Measurements from ENCODE around the gene COPZ1.
A peak's percentile ranks its signal among the peaks of the same experiment; 100 is the strongest.

COPZ1 gene

GRCh38 chr12:54378796-54379397 lies 54.0 kb downstream of the COPZ1 start:
- H3K23ac ChIP-seq (ENCODE audit: low read length) = no peak overlapping the region

DNA sequence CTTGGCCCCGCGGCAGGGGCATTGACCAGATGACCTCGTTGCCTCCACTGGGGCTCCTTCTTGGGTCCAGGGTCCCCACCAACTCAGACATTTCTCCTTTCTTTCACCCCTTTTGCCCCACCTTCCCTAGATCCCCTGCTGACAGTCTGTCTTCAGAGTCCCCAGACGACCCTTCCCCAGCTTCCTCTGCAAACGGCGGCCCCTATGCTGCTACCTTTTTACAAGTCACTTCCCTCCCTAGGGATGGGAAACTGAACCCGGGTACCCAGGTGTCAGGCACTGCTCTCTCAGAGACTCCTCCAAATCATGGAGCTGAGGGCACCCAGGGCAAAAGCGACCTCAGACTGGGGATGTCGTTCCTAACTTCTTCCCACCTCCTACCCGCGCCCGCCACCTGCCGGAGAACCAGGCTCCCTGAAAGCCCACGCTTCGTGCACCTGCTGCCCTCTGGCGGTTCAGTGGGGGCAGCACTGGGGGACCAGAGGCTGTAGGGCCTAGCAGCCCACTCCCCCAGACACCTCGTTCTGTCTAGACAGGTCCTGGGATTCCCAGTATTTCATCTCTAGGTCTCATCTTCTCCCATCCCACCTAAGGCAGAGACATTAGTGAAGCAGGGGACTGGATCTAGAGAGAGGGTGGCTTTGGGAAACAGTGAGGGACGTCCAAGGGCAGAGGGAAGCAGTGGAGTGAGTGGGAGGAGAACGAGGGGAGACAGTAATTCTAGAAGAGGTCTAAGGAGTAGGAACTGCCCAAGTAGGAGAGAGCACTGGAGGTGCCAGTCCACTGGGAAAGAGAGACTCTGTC lies 54.7 kb downstream of the COPZ1 start:
- H3K79me2 ChIP-seq (ENCODE audit: control insufficient read depth, insufficient read depth, low read length) = no peaks in the 10 kb centered on the region
- H3K9ac ChIP-seq (ENCODE audit: low read length) = peak overlapping the region; percentile 34
- H2BK5ac ChIP-seq (ENCODE audit: low read length) = no peak overlapping the region
- H2BK120ac ChIP-seq (ENCODE audit: low read depth, low read length) = no peak overlapping the region
- no peak overlapping the region for H3K4ac ChIP-seq (ENCODE audit: low read depth, low read length)
- no peaks in the 10 kb centered on the region for H3K79me1 ChIP-seq (ENCODE audit: low read length)
- H3K4me1 ChIP-seq (ENCODE audit: control insufficient read depth, low read depth, low read length) = peaks cover 14% of the 10 kb centered on the region
- peak overlapping the region; percentile 34 for H3K56ac ChIP-seq (ENCODE audit: low read length)
- no peak overlapping the region for H4K8ac ChIP-seq (ENCODE audit: low read depth, low read length)
- no peak overlapping the region for H3K18ac ChIP-seq (ENCODE audit: low read length)
- no peaks in the 10 kb centered on the region for H3K27me3 ChIP-seq (ENCODE audit: insufficient read depth, low read length, poor library complexity)
- no peak overlapping the region for H3K23ac ChIP-seq (ENCODE audit: low read length)
- no peak overlapping the region for H2BK15ac ChIP-seq (replicated peaks; ENCODE audit: low read depth)
- no peaks in the 10 kb centered on the region for H3K36me3 ChIP-seq (ENCODE audit: control insufficient read depth, insufficient read depth, low read length)
- no peak overlapping the region for H2AK5ac ChIP-seq (ENCODE audit: low read length)
- peak; percentile 95 for DNase-seq
- H3K27ac ChIP-seq (ENCODE audit: low read depth, low read length) = no peak overlapping the region
- peak overlapping the region; percentile 35 for H3K4me2 ChIP-seq (ENCODE audit: low read length)
- H4K5ac ChIP-seq (ENCODE audit: low read length) = no peak overlapping the region
- H3K4me3 ChIP-seq (ENCODE audit: low read length) = no peak overlapping the region
- WGBS (ENCODE audit: extremely low coverage, insufficient coverage, low lambda C conversion rate) = no CpG with 5 or more reads among the region's 19 CpGs

More at GRCh38 chr12:54378796-54379397, 54.0 kb downstream of the COPZ1 start:
- no peaks in the 10 kb centered on the region for H3K79me2 ChIP-seq (ENCODE audit: control insufficient read depth, insufficient read depth, low read length)
- peak overlapping the region; percentile 51 for H3K9ac ChIP-seq (ENCODE audit: low read length)
- H3K4ac ChIP-seq (ENCODE audit: low read depth, low read length) = no peak overlapping the region
- DNase-seq = peak; percentile 86
- no peaks in the 10 kb centered on the region for H3K79me1 ChIP-seq (ENCODE audit: low read length)
- H4K8ac ChIP-seq (ENCODE audit: low read depth, low read length) = no peak overlapping the region
- no peak overlapping the region for H3K4me3 ChIP-seq (ENCODE audit: low read length)
- peak overlapping the region; percentile 60 for H3K4me2 ChIP-seq (ENCODE audit: low read length)
- H2BK15ac ChIP-seq (replicated peaks; ENCODE audit: low read depth) = no peak overlapping the region
- WGBS (ENCODE audit: extremely low coverage, insufficient coverage, low lambda C conversion rate) = no CpG with 5 or more reads among the region's 49 CpGs
- no peak overlapping the region for H2BK120ac ChIP-seq (ENCODE audit: low read depth, low read length)
- no peaks in the 10 kb centered on the region for H3K27me3 ChIP-seq (ENCODE audit: insufficient read depth, low read length, poor library complexity)
- peak overlapping the region; percentile 69 for H3K56ac ChIP-seq (ENCODE audit: low read length)
- no peak overlapping the region for H4K5ac ChIP-seq (ENCODE audit: low read length)
- H2AK5ac ChIP-seq (ENCODE audit: low read length) = no peak overlapping the region
- H3K4me1 ChIP-seq (ENCODE audit: control insufficient read depth, low read depth, low read length) = peaks cover 11% of the 10 kb centered on the region
- no peak overlapping the region for H2BK5ac ChIP-seq (ENCODE audit: low read length)
- peak overlapping the region; percentile 41 for H3K18ac ChIP-seq (ENCODE audit: low read length)
- no peak overlapping the region for H3K27ac ChIP-seq (ENCODE audit: low read depth, low read length)
- H3K36me3 ChIP-seq (ENCODE audit: control insufficient read depth, insufficient read depth, low read length) = no peaks in the 10 kb centered on the region

- Histone ChIP-seq H3K27ac (ENCODE audit: low read depth, low read length) (no peak overlapping the region), H3K18ac (ENCODE audit: low read length) (no peak overlapping the region), H2BK120ac (ENCODE audit: low read depth, low read length) (no peak overlapping the region), H3K27me3 (ENCODE audit: insufficient read depth, low read length, poor library complexity) (no peaks in the 10 kb centered on the region), H3K9ac (ENCODE audit: low read length) (no peak overlapping the region), H3K4ac (ENCODE audit: low read depth, low read length) (no peak overlapping the region), H3K4me1 (ENCODE audit: control insufficient read depth, low read depth, low read length) (peaks cover 24% of the 10 kb centered on the region), H3K56ac (ENCODE audit: low read length) (no peak overlapping the region), H3K79me1 (ENCODE audit: low read length) (no peaks in the 10 kb centered on the region), H3K36me3 (ENCODE audit: control insufficient read depth, insufficient read depth, low read length) (no peaks in the 10 kb centered on the region), H3K79me2 (ENCODE audit: control insufficient read depth, insufficient read depth, low read length) (no peaks in the 10 kb centered on the region), H3K4me3 (ENCODE audit: low read length) (no peak overlapping the region), H3K23ac (ENCODE audit: low read length) (no peak overlapping the region), H2AK5ac (ENCODE audit: low read length) (no peak overlapping the region), H4K5ac (ENCODE audit: low read length) (no peak overlapping the region), H3K4me2 (ENCODE audit: low read length) (no peak overlapping the region), H4K8ac (ENCODE audit: low read depth, low read length) (no peak overlapping the region), H2BK15ac (replicated peaks; ENCODE audit: low read depth) (no peak overlapping the region), H2BK5ac (ENCODE audit: low read length) (no peak overlapping the region)
- whole genome bisulfite sequencing (ENCODE audit: extremely low coverage, insufficient coverage, low lambda C conversion rate) = no CpG with 5 or more reads among the region's 4 CpGs
- no peak for DNase-seq
Measured at GRCh38 chr12:54381136-54381535, 56.2 kb downstream of the COPZ1 start.

DNA sequence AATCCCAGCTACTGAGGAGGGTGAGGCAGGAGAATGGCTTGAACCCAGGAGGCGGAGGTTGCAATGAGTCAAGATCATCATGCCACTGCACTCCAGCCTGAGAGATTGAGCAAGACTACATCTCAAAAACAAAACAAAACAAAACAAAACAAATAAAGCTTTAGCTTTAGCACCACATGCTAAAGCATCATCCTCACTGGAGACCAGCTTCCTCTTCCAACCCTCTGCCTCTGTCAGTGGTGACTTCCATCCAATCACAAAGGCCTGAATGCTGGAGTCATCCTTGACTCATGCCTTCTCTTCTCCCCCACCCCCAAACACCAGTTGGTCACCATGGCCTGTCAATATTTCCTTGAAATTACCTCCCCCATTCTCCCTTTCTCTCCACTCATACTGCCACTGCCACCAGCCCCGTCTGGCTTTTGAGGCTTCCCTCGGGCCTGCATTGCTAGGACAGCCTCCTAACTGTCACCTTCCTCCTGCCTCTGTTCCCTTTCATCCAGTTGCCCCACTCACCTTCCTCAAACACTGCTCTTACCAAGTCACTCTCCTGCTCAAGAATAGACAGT lies 58.2 kb downstream of the COPZ1 start:
- no peaks in the 10 kb centered on the region for H3K27me3 ChIP-seq (ENCODE audit: insufficient read depth, low read length, poor library complexity)
- H3K36me3 ChIP-seq (ENCODE audit: control insufficient read depth, insufficient read depth, low read length) = no peaks in the 10 kb centered on the region
- no peaks in the 10 kb centered on the region for H3K79me2 ChIP-seq (ENCODE audit: control insufficient read depth, insufficient read depth, low read length)
- no peak overlapping the region for H3K18ac ChIP-seq (ENCODE audit: low read length)
- H4K8ac ChIP-seq (ENCODE audit: low read depth, low read length) = no peak overlapping the region
- H3K23ac ChIP-seq (ENCODE audit: low read length) = no peak overlapping the region
- H3K4ac ChIP-seq (ENCODE audit: low read depth, low read length) = no peak overlapping the region
- no peak overlapping the region for H2BK15ac ChIP-seq (replicated peaks; ENCODE audit: low read depth)
- no peak overlapping the region for H3K4me2 ChIP-seq (ENCODE audit: low read length)
- H3K79me1 ChIP-seq (ENCODE audit: low read length) = no peaks in the 10 kb centered on the region
- no CpG with 5 or more reads among the region's 3 CpGs for WGBS (ENCODE audit: extremely low coverage, insufficient coverage, low lambda C conversion rate)
- H3K27ac ChIP-seq (ENCODE audit: low read depth, low read length) = no peak overlapping the region
- peaks cover 35% of the 10 kb centered on the region for H3K4me1 ChIP-seq (ENCODE audit: control insufficient read depth, low read depth, low read length)
- H3K4me3 ChIP-seq (ENCODE audit: low read length) = no peak overlapping the region
- H3K56ac ChIP-seq (ENCODE audit: low read length) = peak overlapping the region; percentile 32
- no peak overlapping the region for H3K9ac ChIP-seq (ENCODE audit: low read length)
- H2BK5ac ChIP-seq (ENCODE audit: low read length) = no peak overlapping the region
- H4K5ac ChIP-seq (ENCODE audit: low read length) = no peak overlapping the region
- no peak overlapping the region for H2BK120ac ChIP-seq (ENCODE audit: low read depth, low read length)
- no peak overlapping the region for H2AK5ac ChIP-seq (ENCODE audit: low read length)
- peak; percentile 70 for DNase-seq

- Histone ChIP-seq H3K56ac (ENCODE audit: low read length) (peak within 1 kb of the TSS; percentile 84), H3K23ac (ENCODE audit: low read length) (no peak within 1 kb of the TSS), H3K9ac (ENCODE audit: low read length) (peak within 1 kb of the TSS; percentile 67), H2BK5ac (ENCODE audit: low read length) (peak within 1 kb of the TSS; percentile 80), H3K27ac (ENCODE audit: low read depth, low read length) (peak within 1 kb of the TSS; percentile 36), H3K27me3 (ENCODE audit: insufficient read depth, low read length, poor library complexity) (no peaks in the 10 kb centered on the region), H4K8ac (ENCODE audit: low read depth, low read length) (peak within 1 kb of the TSS; percentile 58), H3K4ac (ENCODE audit: low read depth, low read length) (peak within 1 kb of the TSS; percentile 1), H3K79me1 (ENCODE audit: low read length) (no peaks in the 10 kb centered on the region), H4K5ac (ENCODE audit: low read length) (no peak within 1 kb of the TSS), H3K4me2 (ENCODE audit: low read length) (peak within 1 kb of the TSS; percentile 13), H2AK5ac (ENCODE audit: low read length) (peak within 1 kb of the TSS; percentile 71), H3K36me3 (ENCODE audit: control insufficient read depth, insufficient read depth, low read length) (no peaks in the 10 kb centered on the region), H2BK15ac (replicated peaks; ENCODE audit: low read depth) (no peak within 1 kb of the TSS), H3K18ac (ENCODE audit: low read length) (peak within 1 kb of the TSS; percentile 35), H3K79me2 (ENCODE audit: control insufficient read depth, insufficient read depth, low read length) (no peaks in the 10 kb centered on the region), H3K4me1 (ENCODE audit: control insufficient read depth, low read depth, low read length) (peaks cover 46% of the 10 kb centered on the region), H3K4me3 (ENCODE audit: low read length) (no peak within 1 kb of the TSS), H2BK120ac (ENCODE audit: low read depth, low read length) (no peak within 1 kb of the TSS)
- no peak for DNase-seq
- WGBS (ENCODE audit: extremely low coverage, insufficient coverage, low lambda C conversion rate) = no CpG with 5 or more reads among the region's 1 CpG
Measured at GRCh38 chr12:54384591-54385041, 59.7 kb downstream of the COPZ1 start, which contains the start of gene ZNF385A. TSS of gene ZNF385A (minus strand) at chr12:54384733. CDS start at chr12:54384514, 219 bp downstream.
